OCI-LY7 (cell line): ENCODE data around the gene SEMA4D.

ENCODE experiments used
- CTCF ChIP-seq: fragments of 200-600 bp; sonication (generic); conservative IDR thresholded peaks from 2 replicates; pipeline ENCODE4 v1.5.1; 2014; ENCODE audit warnings: mild to moderate bottlenecking, antibody characterized with exemption, low read length, moderate library complexity, mixed read lengths
- EZH2phosphoT487 ChIP-seq: fragments of 200-600 bp; sonication (generic); IDR thresholded peaks from 2 replicates; pipeline ENCODE4 v1.6.1; 2018; ENCODE audit warnings: low read depth, borderline replicate concordance, mild to moderate bottlenecking, mixed run types, antibody characterized with exemption, low read length, moderate library complexity, mixed read lengths

- no peak for TF ChIP-seq CTCF
- no peak for TF ChIP-seq EZH2phosphoT487
These were observed 29.2 kb upstream of the SEMA4D start for GRCh38 chr9:89527084-89527483.
